ENCODE results near the gene CFAP92.

DNA sequence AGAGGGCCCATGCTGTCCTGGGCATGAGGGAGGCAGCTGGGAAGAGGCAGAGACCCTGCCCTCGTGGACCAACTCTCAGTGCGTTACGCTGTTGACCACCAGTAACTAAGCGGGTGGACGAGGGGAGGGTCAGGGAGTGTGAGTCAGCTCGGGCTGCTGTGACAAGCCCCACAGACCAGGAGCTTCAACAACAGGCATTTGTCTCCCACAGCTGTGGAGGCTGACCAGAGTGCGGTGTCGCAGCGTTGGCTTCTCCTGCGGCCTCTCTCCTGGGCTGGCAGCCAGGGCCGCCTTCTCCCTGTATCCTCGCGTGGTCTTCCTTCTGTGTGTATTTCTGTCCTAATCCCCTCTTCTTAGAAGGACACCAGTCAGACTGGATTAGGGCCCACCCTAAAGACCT, 20.3 kb upstream of the CFAP92 start:
- TF ChIP-seq, protein P1, sequence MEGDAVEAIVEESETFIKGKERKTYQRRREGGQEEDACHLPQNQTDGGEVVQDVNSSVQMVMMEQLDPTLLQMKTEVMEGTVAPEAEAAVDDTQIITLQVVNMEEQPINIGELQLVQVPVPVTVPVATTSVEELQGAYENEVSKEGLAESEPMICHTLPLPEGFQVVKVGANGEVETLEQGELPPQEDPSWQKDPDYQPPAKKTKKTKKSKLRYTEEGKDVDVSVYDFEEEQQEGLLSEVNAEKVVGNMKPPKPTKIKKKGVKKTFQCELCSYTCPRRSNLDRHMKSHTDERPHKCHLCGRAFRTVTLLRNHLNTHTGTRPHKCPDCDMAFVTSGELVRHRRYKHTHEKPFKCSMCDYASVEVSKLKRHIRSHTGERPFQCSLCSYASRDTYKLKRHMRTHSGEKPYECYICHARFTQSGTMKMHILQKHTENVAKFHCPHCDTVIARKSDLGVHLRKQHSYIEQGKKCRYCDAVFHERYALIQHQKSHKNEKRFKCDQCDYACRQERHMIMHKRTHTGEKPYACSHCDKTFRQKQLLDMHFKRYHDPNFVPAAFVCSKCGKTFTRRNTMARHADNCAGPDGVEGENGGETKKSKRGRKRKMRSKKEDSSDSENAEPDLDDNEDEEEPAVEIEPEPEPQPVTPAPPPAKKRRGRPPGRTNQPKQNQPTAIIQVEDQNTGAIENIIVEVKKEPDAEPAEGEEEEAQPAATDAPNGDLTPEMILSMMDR (IDR thresholded peaks at IDR 0.05): no peak
- TF ChIP-seq POLR2A (IDR thresholded peaks at IDR 0.05): no peak

All from Peyer's patch (tissue), 4 donors.